ENCODE measurements around the gene TVP23A. TPM values are rescaled to one million over a fixed set of nuclear protein-coding genes. Genes with fewer than 3 reads are reported as not detected.

Gene TVP23A
- total RNA-seq, 1 experiment from 2014 or later, result not detected

GRCh38 chr16:10776280-10776679, 42.3 kb downstream of the TVP23A start:
- TF ChIP-seq CTCF (IDR thresholded peaks at IDR 0.05; ENCODE audit: unreplicated experiment), result no peak
- ChIA-PET POLR2A (no interaction called here), CTCF (no interaction called here)
- Mint-ChIP-seq H3K27ac (ENCODE audit: low read depth, unreplicated experiment) (no peak overlapping the region), H3K4me1 (ENCODE audit: insufficient read depth, unreplicated experiment) (peaks cover 4% of the 10 kb centered on the region), H3K9me3 (ENCODE audit: unreplicated experiment) (no peaks in the 10 kb centered on the region), H3K27me3 (ENCODE audit: insufficient read depth, unreplicated experiment) (peaks cover 20% of the 10 kb centered on the region), H3K4me3 (ENCODE audit: unreplicated experiment) (no peak overlapping the region), H3K36me3 (ENCODE audit: insufficient read depth, unreplicated experiment) (no peaks in the 10 kb centered on the region)
- BruUV-seq (replicated peaks), result no TSS peak
- intact Hi-C loops (cut with micrococcal nuclease), result no loop called here
- no peak for DNase-seq (ENCODE audit: unreplicated experiment)

GRCh38 chr16:10770907-10771306, 47.7 kb downstream of the TVP23A start:
- Mint-ChIP-seq H3K4me1 (ENCODE audit: insufficient read depth, unreplicated experiment) (peaks cover 10% of the 10 kb centered on the region), H3K27me3 (ENCODE audit: insufficient read depth, unreplicated experiment) (no peaks in the 10 kb centered on the region), H3K4me3 (ENCODE audit: unreplicated experiment) (no peak overlapping the region), H3K27ac (ENCODE audit: low read depth, unreplicated experiment) (no peak overlapping the region), H3K9me3 (ENCODE audit: unreplicated experiment) (no peaks in the 10 kb centered on the region), H3K36me3 (ENCODE audit: insufficient read depth, unreplicated experiment) (peaks cover 5% of the 10 kb centered on the region)
- BruUV-seq (replicated peaks), result no TSS peak
- ChIA-PET POLR2A (interaction anchor here (1.0 kb wide), 1 partner anchor 9 kb away, joined by 4 read pairs; no protein-coding TSS in a partner anchor), CTCF (interaction anchor here (0.6 to 2.2 kb wide), 6 partner anchors 16 to 1552 kb away, joined by 3 to 4 read pairs (median 4); no protein-coding TSS in a partner anchor)
- DNase-seq (ENCODE audit: unreplicated experiment), result peak; percentile 51
- intact Hi-C loops (cut with micrococcal nuclease), result no loop called here
- no peak for TF ChIP-seq CTCF (IDR thresholded peaks at IDR 0.05; ENCODE audit: unreplicated experiment)

GRCh38 chr16:10769381-10769780, 49.2 kb downstream of the TVP23A start:
- TF ChIP-seq CTCF (IDR thresholded peaks at IDR 0.05; ENCODE audit: unreplicated experiment), result no peak
- Mint-ChIP-seq H3K36me3 (ENCODE audit: insufficient read depth, unreplicated experiment) (peaks cover 5% of the 10 kb centered on the region), H3K27ac (ENCODE audit: low read depth, unreplicated experiment) (no peak overlapping the region), H3K4me1 (ENCODE audit: insufficient read depth, unreplicated experiment) (peaks cover 10% of the 10 kb centered on the region), H3K27me3 (ENCODE audit: insufficient read depth, unreplicated experiment) (no peaks in the 10 kb centered on the region), H3K4me3 (ENCODE audit: unreplicated experiment) (no peak overlapping the region), H3K9me3 (ENCODE audit: unreplicated experiment) (no peaks in the 10 kb centered on the region)
- no peak for DNase-seq (ENCODE audit: unreplicated experiment)
- POLR2A ChIA-PET, result interaction anchor here (1.3 kb wide), 1 partner anchor 25 kb away, joined by 3 read pairs; the partner anchor contains the start of gene NUBP1
- intact Hi-C loops (cut with micrococcal nuclease), result no loop called here
- CTCF ChIA-PET, result interaction anchor here (0.6 kb wide), 1 partner anchor 10 kb away, joined by 5 read pairs; no protein-coding TSS in a partner anchor
- no TSS peak for BruUV-seq (replicated peaks)

- no peaks in the 10 kb centered on the region for H3K9me3 Mint-ChIP-seq (ENCODE audit: unreplicated experiment)
- ChIA-PET CTCF (no interaction called here), POLR2A (no interaction called here)
- no peak for DNase-seq (ENCODE audit: unreplicated experiment)
- H3K4me1 Mint-ChIP-seq (ENCODE audit: insufficient read depth, unreplicated experiment), result peaks cover 5% of the 10 kb centered on the region
- no peak for TF ChIP-seq CTCF (IDR thresholded peaks at IDR 0.05; ENCODE audit: unreplicated experiment)
- no peaks in the 10 kb centered on the region for H3K27me3 Mint-ChIP-seq (ENCODE audit: insufficient read depth, unreplicated experiment)
- H3K36me3 Mint-ChIP-seq (ENCODE audit: insufficient read depth, unreplicated experiment), result peaks cover 5% of the 10 kb centered on the region
- BruUV-seq (replicated peaks), result no TSS peak
- no peak overlapping the region for H3K4me3 Mint-ChIP-seq (ENCODE audit: unreplicated experiment)
- H3K27ac Mint-ChIP-seq (ENCODE audit: low read depth, unreplicated experiment), result no peak overlapping the region
- intact Hi-C loops (cut with micrococcal nuclease), result no loop called here
Measured at GRCh38 chr16:10767127-10767526, 51.5 kb downstream of the TVP23A start.
